ENCODE data around the gene ZNF367.
A peak's percentile ranks its signal among the peaks of the same experiment; 100 is the strongest.

ZNF367 gene

GRCh38 chr9:96459268-96460007 is 41.3 kb upstream of the ZNF367 start:
- DNase-seq (ENCODE audit: insufficient read length, low spot score) (no peak), FAIRE-seq (no peak)
- TF ChIP-seq, protein P1, sequence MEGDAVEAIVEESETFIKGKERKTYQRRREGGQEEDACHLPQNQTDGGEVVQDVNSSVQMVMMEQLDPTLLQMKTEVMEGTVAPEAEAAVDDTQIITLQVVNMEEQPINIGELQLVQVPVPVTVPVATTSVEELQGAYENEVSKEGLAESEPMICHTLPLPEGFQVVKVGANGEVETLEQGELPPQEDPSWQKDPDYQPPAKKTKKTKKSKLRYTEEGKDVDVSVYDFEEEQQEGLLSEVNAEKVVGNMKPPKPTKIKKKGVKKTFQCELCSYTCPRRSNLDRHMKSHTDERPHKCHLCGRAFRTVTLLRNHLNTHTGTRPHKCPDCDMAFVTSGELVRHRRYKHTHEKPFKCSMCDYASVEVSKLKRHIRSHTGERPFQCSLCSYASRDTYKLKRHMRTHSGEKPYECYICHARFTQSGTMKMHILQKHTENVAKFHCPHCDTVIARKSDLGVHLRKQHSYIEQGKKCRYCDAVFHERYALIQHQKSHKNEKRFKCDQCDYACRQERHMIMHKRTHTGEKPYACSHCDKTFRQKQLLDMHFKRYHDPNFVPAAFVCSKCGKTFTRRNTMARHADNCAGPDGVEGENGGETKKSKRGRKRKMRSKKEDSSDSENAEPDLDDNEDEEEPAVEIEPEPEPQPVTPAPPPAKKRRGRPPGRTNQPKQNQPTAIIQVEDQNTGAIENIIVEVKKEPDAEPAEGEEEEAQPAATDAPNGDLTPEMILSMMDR (IDR thresholded peaks at IDR 0.05; ENCODE audit: insufficient read depth, missing control alignments), result no peak

- DNase-seq (ENCODE audit: insufficient read length, low spot score) (no peak), FAIRE-seq (no peak)
- TF ChIP-seq, protein P1 (IDR thresholded peaks at IDR 0.05; ENCODE audit: insufficient read depth, missing control alignments), result no peak
These were observed 40.1 kb upstream of the ZNF367 start for GRCh38 chr9:96458226-96458625.

GRCh38 chr9:96457266-96457665 is 39.1 kb upstream of the ZNF367 start:
- FAIRE-seq, result no peak

DNA sequence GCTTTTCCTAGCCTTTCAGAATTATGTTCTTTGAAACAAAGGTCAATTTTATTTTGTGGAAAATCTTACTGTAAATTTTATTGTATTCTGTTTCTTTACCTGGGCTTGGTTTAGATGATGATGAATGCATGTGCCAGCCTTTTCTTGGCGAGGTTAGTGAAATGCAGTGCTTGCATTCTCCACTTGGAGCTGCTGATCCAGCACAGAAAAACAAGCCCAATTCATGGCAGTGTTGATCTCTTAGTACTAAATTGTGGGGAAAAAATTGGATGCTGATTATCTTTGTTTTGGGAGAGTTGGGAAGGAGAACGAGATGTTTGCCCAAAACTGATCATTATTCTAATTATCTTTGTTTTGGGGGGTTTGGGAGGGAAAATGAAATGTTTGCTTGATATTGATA is 35.5 kb upstream of the ZNF367 start:
- no peak for DNase-seq (ENCODE audit: insufficient read length, low spot score)
- FAIRE-seq, result no peak
- TF ChIP-seq, protein P1 (IDR thresholded peaks at IDR 0.05; ENCODE audit: insufficient read depth, missing control alignments), result no peak

More at GRCh38 chr9:96457266-96457665, 39.1 kb upstream of the ZNF367 start:
- TF ChIP-seq, protein P1 (IDR thresholded peaks at IDR 0.05; ENCODE audit: insufficient read depth, missing control alignments), result no peak
- DNase-seq (ENCODE audit: insufficient read length, low spot score), result no peak

GRCh38 chr9:96450613-96451528 is 32.7 kb upstream of the ZNF367 start:
- FAIRE-seq (no peak), DNase-seq (ENCODE audit: insufficient read length, low spot score) (no peak)

DNA sequence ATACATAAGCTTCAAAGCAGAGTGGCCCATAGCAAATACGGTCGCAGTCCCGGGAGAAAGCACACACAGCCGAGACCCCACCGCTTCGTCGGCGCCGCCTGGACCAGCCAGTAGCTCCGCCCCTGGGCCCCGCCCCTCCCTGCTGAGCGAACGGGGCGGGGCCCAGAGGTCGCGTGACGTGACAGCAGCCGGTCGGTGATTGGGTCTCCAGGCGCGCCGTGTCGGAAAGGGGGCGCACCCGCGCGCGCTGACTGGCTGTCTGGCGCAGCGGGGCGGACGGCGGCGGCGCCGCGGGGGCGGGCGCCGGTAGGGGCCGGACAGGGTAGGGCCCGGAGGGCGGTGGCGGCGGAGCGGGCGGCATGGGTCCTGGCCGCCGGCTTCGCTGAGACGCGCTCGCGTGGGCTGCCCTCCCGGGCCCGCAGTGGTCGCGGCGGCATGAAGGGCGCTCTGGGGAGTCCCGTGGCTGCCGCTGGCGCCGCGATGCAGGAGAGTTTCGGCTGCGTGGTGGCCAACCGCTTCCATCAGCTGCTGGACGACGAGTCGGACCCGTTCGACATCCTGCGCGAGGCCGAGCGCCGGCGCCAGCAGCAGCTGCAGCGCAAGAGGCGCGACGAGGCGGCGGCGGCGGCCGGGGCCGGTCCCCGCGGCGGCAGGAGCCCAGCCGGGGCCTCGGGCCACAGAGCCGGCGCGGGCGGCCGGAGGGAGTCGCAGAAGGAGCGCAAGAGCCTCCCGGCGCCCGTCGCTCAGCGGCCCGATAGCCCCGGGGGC is 31.9 kb upstream of the ZNF367 start, which contains the start of gene HABP4:
TSS of gene HABP4 (plus strand) at position 325 of the 768 bp plus-strand sequence. CDS start at position 436, 111 bp downstream.
- DNase-seq (ENCODE audit: insufficient read length, low spot score), result peak; percentile 87
- TF ChIP-seq, protein P1 (IDR thresholded peaks at IDR 0.05; ENCODE audit: insufficient read depth, missing control alignments), result no peak
- FAIRE-seq, result no peak

More at GRCh38 chr9:96450613-96451528, 32.7 kb upstream of the ZNF367 start:
- TF ChIP-seq, protein P1 (IDR thresholded peaks at IDR 0.05; ENCODE audit: insufficient read depth, missing control alignments), result no peak

Data from D721Med (cell line).